ENCODE data around the gene CREB3L2. TPM values are rescaled to one million over a fixed set of nuclear protein-coding genes. Genes with fewer than 3 reads are reported as not detected.
A peak's percentile ranks its signal among the peaks of the same experiment; 100 is the strongest.

Gene CREB3L2
- total and polyA plus RNA-seq, 2 of the 4 experiments (the other 2 are of a cell fraction), result 42.3 to 57.9 TPM

DNA sequence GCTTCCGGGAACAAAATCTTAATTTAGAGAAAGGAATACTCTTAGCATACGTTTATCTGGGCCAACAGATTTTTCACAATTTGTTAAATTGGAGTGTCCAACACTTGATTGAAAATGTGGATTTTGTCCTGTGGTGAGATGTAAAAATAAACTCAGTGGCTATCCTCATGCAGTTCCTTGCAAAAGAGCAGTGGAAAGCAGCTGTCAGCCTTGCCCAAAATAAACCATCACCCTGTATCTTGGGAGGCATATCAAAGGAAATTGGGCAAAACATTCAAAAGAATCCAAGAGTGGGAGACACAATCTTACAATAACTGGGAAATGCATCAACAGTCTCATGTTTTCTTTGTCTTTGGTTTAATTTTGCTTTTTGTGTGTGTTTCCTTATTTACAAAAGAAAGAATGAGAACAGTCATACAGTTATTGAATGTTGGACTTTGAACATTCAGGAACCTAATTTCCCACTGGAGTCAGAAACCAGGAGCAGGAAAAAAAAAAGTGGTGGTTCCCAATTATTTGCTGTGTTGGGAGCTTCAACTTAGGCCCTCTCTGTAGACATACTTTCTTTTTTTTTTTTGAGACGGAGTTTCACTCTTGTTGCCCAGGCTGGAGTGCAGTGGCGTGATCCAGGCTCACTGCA is 110.8 kb downstream of the CREB3L2 start:
- Histone ChIP-seq H3K27me3 (ENCODE audit: control insufficient read depth, insufficient read depth, low read length) (no peaks in the 10 kb centered on the region), H2AK5ac (ENCODE audit: low read depth, low read length) (no peak overlapping the region), H3K4me3 (ENCODE audit: insufficient read depth, low read depth, low read length) (no peak overlapping the region), H2BK20ac (ENCODE audit: low read depth, low read length) (no peak overlapping the region), H2BK120ac (ENCODE audit: low read depth, low read length) (no peak overlapping the region), H3K18ac (ENCODE audit: low read depth, low read length) (no peak overlapping the region), H2AFZ (replicated peaks; ENCODE audit: low read length, poor library complexity) (no peak overlapping the region), H3K4me1 (ENCODE audit: control insufficient read depth, insufficient read depth, low read length) (peaks cover 4% of the 10 kb centered on the region; the same call in 1 of the 2 replicates), H3K4me2 (ENCODE audit: low read depth, low read length) (no peak overlapping the region), H3K23ac (ENCODE audit: low read depth, low read length) (no peak overlapping the region), H3K4ac (ENCODE audit: low read depth, low read length) (no peak overlapping the region), H4K91ac (ENCODE audit: insufficient read depth, low read depth, low read length) (peak overlapping the region; percentile 5; the same call in 1 of the 2 replicates), H2BK15ac (ENCODE audit: low read depth, low read length) (no peak overlapping the region), H4K5ac (ENCODE audit: low read depth, low read length) (no peak overlapping the region), H3K9me3 (ENCODE audit: control insufficient read depth, insufficient read depth, low read length) (no peaks in the 10 kb centered on the region), H4K8ac (ENCODE audit: low read depth in 2 of 2, low read length in 2 of 2) (0 out of 4 replicates have a peak overlapping the region, but pooled peaks of 1 of the 2 experiments have one; percentile 21), H3K36me3 (ENCODE audit: control insufficient read depth, insufficient read depth, low read length) (peaks cover 54% of the 10 kb centered on the region), H3K9ac (ENCODE audit: low read depth, low read length) (no peak overlapping the region), H3K56ac (ENCODE audit: extremely low read depth, insufficient read depth, low read length) (no peak overlapping the region), H3K14ac (replicated peaks; ENCODE audit: low read depth, low read length) (no peak overlapping the region), H3K27ac (ENCODE audit: insufficient read depth, low read length) (no peak overlapping the region), H4K20me1 (ENCODE audit: insufficient read depth, low read length) (no peaks in the 10 kb centered on the region), H2AK9ac (replicated peaks; ENCODE audit: low read depth, low read length, poor library complexity) (no peak overlapping the region), H3K9me1 (ENCODE audit: insufficient read depth, low read length) (peaks cover 10% of the 10 kb centered on the region), H2BK5ac (ENCODE audit: low read depth, low read length, poor library complexity, severe bottlenecking) (no peak overlapping the region), H3K79me1 (ENCODE audit: low read depth in 1 of 2, low read length in 2 of 2) (peaks cover 38 to 60% of the 10 kb centered on the region in 2 experiments)
- DNase-seq, result no peak
- no peak for TF ChIP-seq MXI1 (IDR thresholded peaks at IDR 0.05; ENCODE audit: borderline replicate concordance, low read depth, low read length)
- TF ChIP-seq RCOR1 (IDR thresholded peaks at IDR 0.05; ENCODE audit: insufficient replicate concordance, low read length), result no peak
- no peak for TF ChIP-seq NFE2L2 (IDR thresholded peaks at IDR 0.05; ENCODE audit: low read depth, low read length)
- TF ChIP-seq, protein P1, sequence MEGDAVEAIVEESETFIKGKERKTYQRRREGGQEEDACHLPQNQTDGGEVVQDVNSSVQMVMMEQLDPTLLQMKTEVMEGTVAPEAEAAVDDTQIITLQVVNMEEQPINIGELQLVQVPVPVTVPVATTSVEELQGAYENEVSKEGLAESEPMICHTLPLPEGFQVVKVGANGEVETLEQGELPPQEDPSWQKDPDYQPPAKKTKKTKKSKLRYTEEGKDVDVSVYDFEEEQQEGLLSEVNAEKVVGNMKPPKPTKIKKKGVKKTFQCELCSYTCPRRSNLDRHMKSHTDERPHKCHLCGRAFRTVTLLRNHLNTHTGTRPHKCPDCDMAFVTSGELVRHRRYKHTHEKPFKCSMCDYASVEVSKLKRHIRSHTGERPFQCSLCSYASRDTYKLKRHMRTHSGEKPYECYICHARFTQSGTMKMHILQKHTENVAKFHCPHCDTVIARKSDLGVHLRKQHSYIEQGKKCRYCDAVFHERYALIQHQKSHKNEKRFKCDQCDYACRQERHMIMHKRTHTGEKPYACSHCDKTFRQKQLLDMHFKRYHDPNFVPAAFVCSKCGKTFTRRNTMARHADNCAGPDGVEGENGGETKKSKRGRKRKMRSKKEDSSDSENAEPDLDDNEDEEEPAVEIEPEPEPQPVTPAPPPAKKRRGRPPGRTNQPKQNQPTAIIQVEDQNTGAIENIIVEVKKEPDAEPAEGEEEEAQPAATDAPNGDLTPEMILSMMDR (conservative IDR thresholded peaks at IDR 0.05; ENCODE audit: low read depth, low read length), result no peak
- TF ChIP-seq, protein P2, sequence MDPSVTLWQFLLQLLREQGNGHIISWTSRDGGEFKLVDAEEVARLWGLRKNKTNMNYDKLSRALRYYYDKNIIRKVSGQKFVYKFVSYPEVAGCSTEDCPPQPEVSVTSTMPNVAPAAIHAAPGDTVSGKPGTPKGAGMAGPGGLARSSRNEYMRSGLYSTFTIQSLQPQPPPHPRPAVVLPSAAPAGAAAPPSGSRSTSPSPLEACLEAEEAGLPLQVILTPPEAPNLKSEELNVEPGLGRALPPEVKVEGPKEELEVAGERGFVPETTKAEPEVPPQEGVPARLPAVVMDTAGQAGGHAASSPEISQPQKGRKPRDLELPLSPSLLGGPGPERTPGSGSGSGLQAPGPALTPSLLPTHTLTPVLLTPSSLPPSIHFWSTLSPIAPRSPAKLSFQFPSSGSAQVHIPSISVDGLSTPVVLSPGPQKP (IDR thresholded peaks at IDR 0.05; ENCODE audit: borderline replicate concordance, low read depth, low read length), result no peak
- TF ChIP-seq, protein P3, sequence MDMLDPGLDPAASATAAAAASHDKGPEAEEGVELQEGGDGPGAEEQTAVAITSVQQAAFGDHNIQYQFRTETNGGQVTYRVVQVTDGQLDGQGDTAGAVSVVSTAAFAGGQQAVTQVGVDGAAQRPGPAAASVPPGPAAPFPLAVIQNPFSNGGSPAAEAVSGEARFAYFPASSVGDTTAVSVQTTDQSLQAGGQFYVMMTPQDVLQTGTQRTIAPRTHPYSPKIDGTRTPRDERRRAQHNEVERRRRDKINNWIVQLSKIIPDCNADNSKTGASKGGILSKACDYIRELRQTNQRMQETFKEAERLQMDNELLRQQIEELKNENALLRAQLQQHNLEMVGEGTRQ (IDR thresholded peaks at IDR 0.05; ENCODE audit: low read depth, low read length), result no peak
- TF ChIP-seq MAFK (IDR thresholded peaks at IDR 0.05; ENCODE audit: low read depth, low read length), result no peak
- TF ChIP-seq POLR2A (IDR thresholded peaks at IDR 0.05; ENCODE audit: low read depth, low read length), result no peak
- no peak for TF ChIP-seq CHD1 (IDR thresholded peaks at IDR 0.05; ENCODE audit: low read depth, low read length)
- in situ Hi-C loops (cut with MboI; ENCODE audit: low sequenced_read_pairs) (no loop called here), dilution Hi-C loops (cut with HindIII; ENCODE audit: low sequenced_read_pairs, unreplicated experiment) (no loop called here), intact Hi-C loops (cut with micrococcal nuclease) (no loop called here)
- no peak for ATAC-seq (ENCODE audit: low read depth)
- BruUV-seq (replicated peaks), result no TSS peak
- 87% methylated on average over 3 of the region's 4 CpGs; no CpG with 5 or more reads in 1 of the 2 experiments for WGBS, 2 experiments (ENCODE audit: extremely low coverage in 2 of 2, insufficient read length in 1 of 2)
- POLR2A ChIA-PET (ENCODE audit: unreplicated experiment), result no interaction called here
- CTCF ChIA-PET, result no interaction called here
